Fibroblast of mammary gland (primary cell): ENCODE data around the gene RNF13.
"Not testable (repeated sequence)": the region's sequence is repeated elsewhere in the genome, so short reads cannot be mapped to it uniquely, and the experiment has no call there.

ENCODE experiments used
- DNase-seq: peaks from one replicate; pipeline ENCODE4 v3.0.0-alpha.2; 2010; ENCODE audit warnings: low read depth
- H3K4me3 ChIP-seq: 2 replicates; pipeline ENCODE4 v1.5.1; 2011; ENCODE audit warnings: low read depth, mild to moderate bottlenecking, low read length, moderate library complexity; ENCODE audit not compliant: control insufficient read depth
- CTCF ChIP-seq: conservative IDR thresholded peaks from 2 replicates; pipeline ENCODE4 v1.5.1; 2011; ENCODE audit warnings: low read depth, low read length, inconsistent platforms; ENCODE audit not compliant: control insufficient read depth, insufficient read depth

RNF13 gene

GRCh38 chr3:149832086-149832485 is 19.1 kb downstream of the RNF13 start:
- TF ChIP-seq CTCF: no peak
- peak; percentile 32 for DNase-seq
- H3K4me3 ChIP-seq: no peak overlapping the region

GRCh38 chr3:149833241-149833640 is 20.2 kb downstream of the RNF13 start:
- no peak for TF ChIP-seq CTCF
- DNase-seq: no peak
- no peak overlapping the region for H3K4me3 ChIP-seq

- not testable (repeated sequence) for DNase-seq, H3K4me3 ChIP-seq
These were observed 25.5 kb downstream of the RNF13 start for GRCh38 chr3:149838491-149838890.

GRCh38 chr3:149839469-149839868 is 26.5 kb downstream of the RNF13 start:
- not testable (repeated sequence) for H3K4me3 ChIP-seq
- peak; percentile 51 for DNase-seq

GRCh38 chr3:149839896-149840295 is 26.9 kb downstream of the RNF13 start:
- DNase-seq: no peak
- TF ChIP-seq CTCF: no peak
- H3K4me3 ChIP-seq: no peak overlapping the region

GRCh38 chr3:149843502-149843901 is 30.5 kb downstream of the RNF13 start:
- no peak for DNase-seq
- no peak overlapping the region for H3K4me3 ChIP-seq
- TF ChIP-seq CTCF: no peak

- peak; percentile 31 for DNase-seq
- no peak overlapping the region for H3K4me3 ChIP-seq
- no peak for TF ChIP-seq CTCF
These were observed 31.1 kb downstream of the RNF13 start for GRCh38 chr3:149844091-149844490.

GRCh38 chr3:149845570-149846244 is 32.7 kb downstream of the RNF13 start:
- no peak for TF ChIP-seq CTCF
- no peak overlapping the region for H3K4me3 ChIP-seq
- DNase-seq: peak; percentile 18
